Forelimb muscle (tissue), 1 donor: Measurements from ENCODE around the gene BEGAIN. TPM values are rescaled to one million over a fixed set of nuclear protein-coding genes. Genes with fewer than 3 reads are reported as not detected.

Experiments used
- DNase-seq: peaks from one replicate; pipeline ENCODE4 v3.0.0-alpha.2; 2013; ENCODE audit warnings: low read depth
- polyA plus RNA-seq: library from polyadenylated mRNA; unstranded; fragments of 120-200 nt; gene quantifications from one replicate; pipeline ENCODE4 v1.2.1, GENCODE V29; 2013; ENCODE audit not compliant: insufficient read length

Gene BEGAIN
- polyA plus RNA-seq, 1 donor, result 4.5 TPM

DNA sequence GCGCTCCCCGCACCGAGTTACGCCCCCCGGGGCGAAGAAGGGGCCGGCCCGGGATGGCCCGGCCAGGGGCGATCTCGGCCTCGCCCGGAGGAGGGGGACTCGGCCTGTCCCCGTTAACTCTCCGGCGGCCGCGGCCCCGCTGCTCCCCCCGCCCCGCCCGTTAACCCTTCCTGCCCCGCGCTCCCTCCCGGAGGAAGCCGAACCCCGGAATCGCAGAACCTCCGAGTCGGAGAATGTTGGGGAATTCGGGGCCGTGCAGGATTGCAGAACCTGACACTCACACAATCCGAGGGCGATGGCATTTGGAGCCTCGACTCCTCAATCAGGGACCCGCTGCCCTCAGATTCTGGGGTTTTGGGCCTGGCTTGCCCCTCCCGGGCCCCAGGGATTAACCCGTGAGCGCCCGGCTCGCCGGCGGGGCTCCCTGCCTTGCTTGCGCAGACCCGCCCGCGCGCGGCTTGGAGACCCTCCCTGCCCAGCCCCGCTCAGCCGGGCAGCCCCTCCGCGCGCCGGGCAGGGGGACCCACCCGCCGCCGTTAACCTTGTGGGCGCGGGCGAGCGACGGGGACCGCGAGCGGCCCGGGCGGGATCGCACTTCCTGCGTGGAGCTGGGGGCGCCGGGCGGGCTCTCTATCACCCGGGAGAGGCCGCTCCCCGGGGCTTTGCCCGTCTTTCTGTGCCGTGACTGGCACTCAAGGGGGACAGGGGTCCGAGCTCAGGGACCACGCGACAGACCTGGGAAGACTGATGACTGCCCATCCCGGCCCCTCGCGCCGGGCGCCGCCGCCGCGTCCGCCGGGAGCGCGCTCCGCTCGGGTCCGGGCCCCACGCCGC lies 18.8 kb downstream of the BEGAIN start:
- no peak for DNase-seq

- no peak for DNase-seq
Measured at GRCh38 chr14:100567877-100568163, 19.4 kb downstream of the BEGAIN start.

GRCh38 chr14:100567009-100567876 lies 20.0 kb downstream of the BEGAIN start:
- no peak for DNase-seq

DNA sequence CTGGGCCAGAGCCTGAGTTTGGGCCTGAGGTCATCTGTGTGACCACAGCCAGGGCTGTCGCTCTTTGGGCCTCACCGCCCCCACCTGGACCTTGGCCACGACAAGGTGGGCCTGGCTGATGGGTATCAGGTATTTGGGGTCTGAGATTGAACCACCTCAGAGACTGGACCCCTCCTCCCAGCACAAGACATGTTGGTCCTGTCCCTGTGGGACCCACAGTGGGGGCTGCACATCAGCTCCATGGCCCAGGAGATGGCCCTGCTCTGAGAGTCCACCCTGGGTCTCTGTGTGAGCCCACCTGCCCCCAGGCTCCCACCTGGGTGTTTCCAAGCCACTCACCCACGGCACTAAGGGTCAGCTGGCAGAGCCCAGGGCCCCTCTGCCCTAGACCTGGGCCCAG lies 20.6 kb downstream of the BEGAIN start:
- DNase-seq, result no peak

DNA sequence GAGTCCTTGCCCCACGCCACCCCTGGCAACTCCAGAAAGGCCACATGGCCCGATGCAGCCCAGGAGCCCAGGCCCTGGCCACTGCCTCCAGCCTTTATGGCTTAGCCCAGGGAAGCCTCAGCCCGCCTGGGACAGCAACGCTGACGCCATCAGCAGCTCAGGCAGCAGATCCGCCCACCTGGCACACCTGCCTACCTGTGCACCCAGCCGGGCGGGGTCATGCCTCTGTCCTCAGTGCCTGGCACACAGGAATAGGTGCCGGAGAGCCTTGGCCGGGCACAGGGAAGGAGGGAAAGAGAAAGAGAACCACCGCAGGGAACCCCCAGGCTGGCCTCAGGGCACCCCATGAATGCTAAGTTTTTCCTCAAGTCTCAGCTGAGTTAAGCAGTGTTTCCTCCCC lies 21.1 kb downstream of the BEGAIN start:
- DNase-seq, result no peak

GRCh38 chr14:100565650-100566049 lies 21.6 kb downstream of the BEGAIN start:
- DNase-seq, result no peak

DNA sequence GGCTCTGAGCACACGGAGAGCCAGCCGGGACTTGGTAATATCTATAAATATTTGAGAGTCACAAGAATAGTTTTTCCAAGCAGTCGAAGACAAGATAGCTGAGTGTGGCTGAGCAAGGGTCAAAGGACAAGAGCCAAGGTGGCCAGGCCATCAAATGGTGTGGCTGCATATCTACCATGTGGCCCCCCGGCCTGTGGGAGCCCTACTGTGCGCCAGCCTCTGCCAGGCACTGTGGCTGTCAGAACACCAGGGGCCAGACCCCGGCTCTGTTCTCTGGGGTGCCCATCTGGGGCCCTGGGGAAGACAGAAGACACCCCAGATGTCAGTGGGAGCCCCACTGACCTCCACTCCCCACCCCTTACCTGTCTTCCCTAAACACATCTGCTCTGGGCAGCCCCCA lies 22.7 kb downstream of the BEGAIN start:
- no peak for DNase-seq

- no peak for DNase-seq
Measured at GRCh38 chr14:100562751-100563150, 24.5 kb downstream of the BEGAIN start.

DNA sequence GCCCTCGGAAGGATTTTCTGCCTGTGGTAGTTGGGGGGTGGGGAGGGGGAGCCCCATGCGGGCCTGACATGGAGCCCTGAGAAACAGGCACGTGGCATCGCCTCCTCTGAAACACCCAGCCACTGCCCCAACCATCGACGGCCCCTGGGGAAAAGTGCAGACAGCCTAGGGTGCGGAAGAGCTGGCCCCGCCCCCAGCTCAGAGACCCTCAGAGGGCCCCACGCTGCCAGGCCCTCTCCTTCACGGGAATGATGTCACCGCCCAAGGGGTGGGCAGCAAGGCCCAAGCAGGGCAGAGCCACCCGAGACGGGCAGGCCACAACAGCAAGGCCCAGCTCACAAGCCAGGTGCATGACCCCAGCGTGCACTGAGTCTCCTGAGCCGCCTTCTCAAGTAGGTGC lies 26.2 kb downstream of the BEGAIN start:
- no peak for DNase-seq

GRCh38 chr14:100560471-100560870 lies 26.7 kb downstream of the BEGAIN start:
- DNase-seq, result no peak

- DNase-seq, result no peak
Measured at GRCh38 chr14:100559455-100559854, 27.8 kb downstream of the BEGAIN start.

DNA sequence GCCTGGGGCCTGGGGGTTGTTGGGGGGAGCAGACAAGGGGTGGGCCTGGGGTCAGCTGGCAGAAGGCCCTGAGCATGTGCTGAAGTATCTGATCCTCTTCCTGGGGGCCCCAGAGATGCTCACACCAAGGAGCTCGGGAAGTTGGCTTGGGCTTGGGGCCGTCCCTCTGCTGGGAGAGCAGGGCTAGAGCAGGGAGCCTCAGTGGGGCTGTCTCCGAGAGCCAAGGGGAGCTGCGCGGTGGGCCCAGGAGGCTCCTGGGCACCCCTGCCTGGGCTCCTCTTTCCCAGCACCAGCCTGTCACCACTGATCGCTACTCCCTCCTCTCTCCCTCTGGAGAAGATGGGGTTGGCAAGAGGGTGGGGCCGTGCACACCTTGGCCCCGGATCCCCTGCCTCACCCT lies 28.3 kb downstream of the BEGAIN start:
- no peak for DNase-seq

DNA sequence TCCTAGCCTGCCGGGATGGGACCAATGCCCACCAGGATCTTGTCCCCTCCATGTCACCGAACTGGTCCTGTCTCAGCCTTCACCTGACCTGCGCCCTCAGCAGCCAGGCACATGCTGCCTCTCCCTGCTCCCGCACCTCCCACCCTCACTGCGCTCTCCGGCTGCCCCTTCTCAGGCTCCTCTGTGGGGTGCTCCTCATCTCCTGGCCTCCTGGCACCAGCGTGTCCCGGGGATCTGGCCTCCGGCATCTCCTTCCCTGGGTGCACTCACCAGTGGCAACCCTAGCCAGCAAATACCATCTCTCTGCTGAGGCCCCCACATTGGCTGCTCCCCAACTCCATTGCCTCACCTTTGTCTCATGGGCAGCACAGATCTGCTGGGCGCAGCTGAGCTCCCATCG lies 29.0 kb downstream of the BEGAIN start:
- no peak for DNase-seq

- no peak for DNase-seq
Measured at GRCh38 chr14:100557658-100558057, 29.6 kb downstream of the BEGAIN start.

GRCh38 chr14:100556936-100557505 lies 30.2 kb downstream of the BEGAIN start:
- DNase-seq, result no peak

DNA sequence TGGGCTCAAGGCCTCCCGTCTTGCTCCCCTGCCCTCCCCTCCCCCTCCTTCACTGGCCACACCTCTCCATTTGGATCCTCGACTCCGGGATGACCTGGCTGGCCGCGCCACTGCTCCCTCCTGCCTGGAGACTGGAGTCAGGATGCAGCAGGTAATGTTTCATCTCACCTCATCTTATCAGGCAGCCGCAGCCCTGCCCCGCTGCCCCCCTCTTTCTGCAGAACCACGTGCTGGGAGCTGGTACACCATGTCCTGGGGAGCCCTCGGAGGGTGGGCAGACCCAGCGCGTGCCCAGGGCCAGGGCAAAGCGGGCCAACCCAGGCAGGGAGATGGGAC lies 31.1 kb downstream of the BEGAIN start:
- no peak for DNase-seq

GRCh38 chr14:100555436-100556139 lies 31.6 kb downstream of the BEGAIN start:
- DNase-seq, result no peak

DNA sequence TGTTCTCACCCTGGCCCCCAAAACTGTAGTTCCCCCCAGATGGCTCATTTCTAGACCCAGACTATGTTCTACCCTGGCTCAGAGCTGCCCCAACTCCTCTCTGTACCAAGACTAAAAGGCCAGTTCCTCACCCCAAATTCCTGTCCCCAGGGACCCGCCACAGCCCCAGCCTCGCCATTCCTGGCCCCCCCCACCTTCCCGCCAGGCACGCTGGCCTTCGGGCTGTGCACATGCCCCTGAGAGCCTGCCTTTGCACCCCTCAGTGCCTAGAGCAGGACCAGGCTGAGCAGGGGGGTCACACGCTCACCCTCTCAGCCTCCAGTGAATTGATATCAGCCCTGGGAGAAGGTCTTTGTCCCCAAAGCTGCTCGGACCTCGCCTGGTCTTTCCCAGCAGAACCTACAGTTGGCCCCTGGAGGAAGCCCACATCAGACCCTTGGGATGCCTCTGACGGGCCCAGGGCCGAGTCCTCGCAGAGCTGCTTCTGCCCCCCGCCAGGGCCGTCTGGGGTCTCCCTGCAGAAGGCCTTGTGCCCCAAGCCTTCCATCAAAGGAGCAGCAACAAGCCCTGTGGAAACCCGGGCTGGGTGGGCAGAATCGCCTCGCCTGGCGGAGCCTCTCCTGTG lies 32.4 kb downstream of the BEGAIN start:
- DNase-seq, result no peak

DNA sequence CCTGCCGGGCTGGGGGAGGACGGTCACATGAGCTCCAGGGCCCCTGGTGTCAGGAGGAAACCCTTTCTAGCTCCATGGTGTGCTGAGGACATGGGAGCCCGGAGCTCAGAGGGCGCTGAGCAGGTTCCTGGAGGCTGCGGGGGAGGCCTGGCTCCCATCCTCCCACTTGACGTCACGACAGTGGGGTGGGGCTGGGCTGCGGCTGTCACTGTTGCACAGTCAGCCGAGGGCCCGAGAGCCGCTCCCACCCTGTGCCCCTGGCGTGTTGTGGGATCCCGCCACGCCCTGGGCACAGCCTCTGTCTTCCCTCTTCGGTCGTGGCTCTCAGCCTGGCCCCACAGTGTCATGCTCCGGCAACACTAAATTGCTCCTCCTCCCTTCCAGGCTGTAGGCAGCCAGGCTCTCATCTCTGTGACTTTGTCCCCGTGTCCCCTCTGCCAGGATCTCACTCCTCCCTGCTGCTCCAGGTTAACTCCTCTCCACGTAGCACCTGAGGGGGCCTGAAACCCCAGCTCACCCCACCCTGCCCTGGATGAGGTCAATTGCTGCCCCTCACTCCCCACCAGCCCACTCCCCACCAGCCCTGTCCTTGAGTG lies 33.0 kb downstream of the BEGAIN start:
- no peak for DNase-seq

- DNase-seq, result no peak
Measured at GRCh38 chr14:100553471-100553870, 33.7 kb downstream of the BEGAIN start.

- no peak for DNase-seq
Measured at GRCh38 chr14:100552524-100553125, 34.6 kb downstream of the BEGAIN start.
